Esophagus (tissue), 2 donors: Measurements from ENCODE around the gene ANKRD63. TPM values are rescaled to one million over a fixed set of nuclear protein-coding genes. Genes with fewer than 3 reads are reported as not detected.

ENCODE experiments used
- H3K27ac ChIP-seq, 2 donors: one replicate each; pipeline ENCODE4 v1.5.1; 2013; ENCODE audit warnings: low read depth in 2 of 2, mild to moderate bottlenecking in 2 of 2, inconsistent platforms in 1 of 2, low read length in 1 of 2, moderate library complexity in 1 of 2
- H3K27me3 ChIP-seq, 2 donors: one replicate each; pipeline ENCODE4 v1.6.1; 2013; ENCODE audit warnings: low read length in 2 of 2, control low read depth in 1 of 2, mild to moderate bottlenecking in 1 of 2; ENCODE audit not compliant: insufficient read depth in 2 of 2, control insufficient read depth in 1 of 2
- H3K36me3 ChIP-seq, 2 donors: one replicate each; pipeline ENCODE4 v1.6.1; 2013; ENCODE audit warnings: low read length in 1 of 2; ENCODE audit not compliant: control insufficient read depth in 2 of 2, insufficient read depth in 2 of 2
- H3K4me1 ChIP-seq, 2 donors: one replicate each; pipeline ENCODE4 v1.6.1; 2013; ENCODE audit warnings: low read length in 1 of 2; ENCODE audit not compliant: control insufficient read depth in 2 of 2, insufficient read depth in 2 of 2
- H3K4me3 ChIP-seq, 2 donors: one replicate each; pipeline ENCODE4 v1.5.1; 2013; ENCODE audit warnings: low read length in 2 of 2, mild to moderate bottlenecking in 2 of 2, low read depth in 1 of 2, moderate library complexity in 1 of 2
- H3K9me3 ChIP-seq, 2 donors: one replicate each; pipeline ENCODE4 v1.6.1; 2013; ENCODE audit warnings: mild to moderate bottlenecking in 2 of 2, low read depth in 1 of 2, low read length in 1 of 2, moderate library complexity in 1 of 2; ENCODE audit not compliant: control insufficient read depth in 2 of 2, insufficient read depth in 1 of 2
- WGBS, 2 donors: extraction: QIAGEN DNeasy Blood & Tissue Kit; methylation state at CpG; one replicate each; pipeline ENCODE4 v1.1.7; 2013; 5-methylcytosine and 5-hydroxymethylcytosine counted together
- polyA plus RNA-seq, 2 donors: library from polyadenylated mRNA; stranded (reverse); fragments of 200-250 nt; gene quantifications; one replicate each; pipeline ENCODE4 v1.2.3, GENCODE V29; 2013
- donor health status: healthy with polysubstance abuse.
- donor health status: Bipolar disorder and iron deficiency.

The ANKRD63 gene
- polyA plus RNA-seq, 2 donors: not detected

DNA sequence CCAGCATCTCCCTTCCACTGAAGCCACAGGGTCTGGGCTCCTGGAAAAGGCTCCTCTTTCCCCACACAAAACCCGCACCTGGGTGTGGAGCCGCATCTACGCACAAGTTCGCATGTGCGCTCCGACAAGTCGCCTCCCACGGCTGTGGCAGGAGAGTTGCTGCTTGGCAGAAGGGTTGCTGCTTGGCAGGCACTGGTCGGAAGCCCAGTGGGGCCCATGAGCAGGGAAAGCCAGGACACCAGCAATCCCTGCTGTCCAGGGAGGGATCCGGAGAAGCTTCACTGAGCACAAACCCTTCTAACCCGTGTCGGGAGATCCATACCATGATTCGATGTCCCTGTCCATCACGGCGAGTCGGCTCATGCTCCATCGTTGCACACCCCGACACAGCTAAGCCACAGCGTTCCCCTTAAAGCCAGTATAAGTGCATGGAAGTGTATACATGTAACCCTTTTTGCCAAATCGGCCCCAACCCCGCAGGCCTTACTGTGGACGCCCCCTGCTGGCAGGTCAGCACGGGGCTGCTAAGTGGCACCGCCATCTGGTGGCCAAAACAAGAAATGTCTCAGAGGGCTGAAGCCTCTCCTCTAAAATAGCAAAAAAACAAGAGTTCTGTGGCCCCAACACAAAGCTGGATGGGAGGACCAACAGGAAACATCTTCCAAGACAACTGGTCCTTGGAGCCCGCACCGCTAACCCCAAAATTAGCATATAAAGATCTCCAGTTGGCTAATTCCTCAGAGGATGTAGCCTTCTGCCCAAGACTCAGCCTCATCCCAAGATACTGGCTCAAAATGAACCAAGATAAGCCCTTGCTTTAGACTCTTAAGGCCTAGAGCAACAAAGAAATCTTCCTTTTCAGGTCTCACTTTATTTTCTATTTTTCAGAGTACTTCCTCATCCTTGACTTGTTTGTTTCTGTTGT lies 8.3 kb downstream of the ANKRD63 start:
- WGBS, 2 donors: 45% methylated on average over 26 of the region's 26 CpGs
- Histone ChIP-seq H3K4me1 (peaks cover 3% of the 10 kb centered on the region in 2 donors), H3K36me3 (peaks cover 0 to 41% of the 10 kb centered on the region in 2 donors), H3K4me3 (no peak overlapping the region), H3K9me3 (peaks cover 0 to 3% of the 10 kb centered on the region in 2 donors), H3K27me3 (no peaks in the 10 kb centered on the region), H3K27ac (no peak overlapping the region)

DNA sequence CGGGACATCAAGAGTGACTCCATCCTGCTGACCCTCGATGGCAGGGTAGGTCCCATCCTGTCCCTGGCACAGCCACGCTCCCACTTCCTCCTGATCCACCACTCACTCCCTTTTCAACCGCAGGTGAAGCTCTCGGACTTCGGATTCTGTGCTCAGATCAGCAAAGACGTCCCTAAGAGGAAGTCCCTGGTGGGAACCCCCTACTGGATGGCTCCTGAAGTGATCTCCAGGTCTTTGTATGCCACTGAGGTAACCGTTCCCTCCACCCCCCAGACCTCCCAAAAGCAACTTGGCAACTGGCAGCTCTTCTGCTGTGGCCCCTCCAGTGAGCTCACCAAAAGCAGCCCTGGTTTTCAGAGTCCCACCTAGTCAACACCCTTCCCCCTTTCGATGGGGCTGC lies 9.4 kb downstream of the ANKRD63 start:
- Histone ChIP-seq H3K4me3 (no peak overlapping the region), H3K9me3 (peaks cover 0 to 3% of the 10 kb centered on the region in 2 donors), H3K27me3 (no peaks in the 10 kb centered on the region), H3K27ac (no peak overlapping the region), H3K36me3 (peaks cover 0 to 45% of the 10 kb centered on the region in 2 donors), H3K4me1 (no peaks in the 10 kb centered on the region)
- WGBS, 2 donors: 82 to 84% methylated on average over 9 of the region's 9 CpGs

DNA sequence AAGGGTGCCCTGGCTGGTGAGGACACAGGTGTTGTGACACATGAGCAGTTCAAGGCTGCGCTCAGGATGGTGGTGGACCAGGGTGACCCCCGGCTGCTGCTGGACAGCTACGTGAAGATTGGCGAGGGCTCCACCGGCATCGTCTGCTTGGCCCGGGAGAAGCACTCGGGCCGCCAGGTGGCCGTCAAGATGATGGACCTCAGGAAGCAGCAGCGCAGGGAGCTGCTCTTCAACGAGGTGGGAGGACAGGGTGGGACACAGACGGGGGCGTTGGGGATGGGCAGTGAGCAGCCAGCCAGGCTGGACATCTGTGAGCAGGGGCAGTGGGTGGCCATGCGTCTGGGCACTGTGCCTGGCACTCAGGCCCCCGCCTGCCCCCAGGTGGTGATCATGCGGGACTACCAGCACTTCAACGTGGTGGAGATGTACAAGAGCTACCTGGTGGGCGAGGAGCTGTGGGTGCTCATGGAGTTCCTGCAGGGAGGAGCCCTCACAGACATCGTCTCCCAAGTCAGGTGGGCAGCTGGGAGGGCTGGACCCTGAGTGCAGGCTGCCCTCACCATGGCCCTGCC lies 10.3 kb downstream of the ANKRD63 start:
- H3K27ac ChIP-seq: no peak overlapping the region
- WGBS, 2 donors: 71 to 73% methylated on average over 20 of the region's 20 CpGs
- H3K36me3 ChIP-seq: peaks cover 0 to 53% of the 10 kb centered on the region in 2 donors
- H3K27me3 ChIP-seq: no peaks in the 10 kb centered on the region
- H3K4me3 ChIP-seq: no peak overlapping the region
- peaks cover 0 to 3% of the 10 kb centered on the region in 2 donors for H3K9me3 ChIP-seq
- no peaks in the 10 kb centered on the region for H3K4me1 ChIP-seq

DNA sequence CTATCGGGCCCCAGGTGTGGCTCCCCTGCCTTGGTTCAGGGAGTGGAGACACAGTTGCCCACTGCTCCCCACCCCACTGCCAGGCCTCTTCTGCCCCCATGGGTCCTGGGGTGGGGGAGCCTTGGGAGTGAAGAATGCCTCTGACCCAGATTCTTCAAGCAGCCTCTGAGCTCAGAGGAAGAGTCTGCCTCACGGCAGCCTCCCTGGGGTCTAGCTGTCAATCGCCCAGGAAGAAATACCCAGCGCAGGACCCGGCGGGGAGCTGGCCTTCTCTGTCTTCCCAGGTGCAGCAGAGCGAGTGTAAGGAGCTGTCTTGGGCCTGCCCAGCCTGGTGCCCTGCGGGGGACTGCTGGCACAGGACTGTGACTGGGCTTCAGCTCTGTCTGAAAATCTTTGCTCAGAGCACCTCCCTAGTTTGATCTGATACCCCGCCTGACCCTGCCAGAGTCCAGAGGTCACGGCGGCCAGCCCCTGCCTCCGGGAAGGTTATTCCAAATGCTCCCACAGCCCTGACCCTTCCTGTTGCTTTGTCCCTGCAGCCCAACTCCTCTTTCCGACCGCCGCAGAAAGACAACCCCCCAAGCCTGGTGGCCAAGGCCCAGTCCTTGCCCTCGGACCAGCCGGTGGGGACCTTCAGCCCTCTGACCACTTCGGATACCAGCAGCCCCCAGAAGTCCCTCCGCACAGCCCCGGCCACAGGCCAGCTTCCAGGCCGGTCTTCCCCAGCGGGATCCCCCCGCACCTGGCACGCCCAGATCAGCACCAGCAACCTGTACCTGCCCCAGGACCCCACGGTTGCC lies 11.0 kb downstream of the ANKRD63 start:
- Histone ChIP-seq H3K27ac (no peak overlapping the region), H3K36me3 (peaks cover 0 to 57% of the 10 kb centered on the region in 2 donors), H3K27me3 (no peaks in the 10 kb centered on the region), H3K4me1 (peaks cover 0 to 2% of the 10 kb centered on the region in 2 donors), H3K4me3 (no peak overlapping the region), H3K9me3 (peaks cover 0 to 3% of the 10 kb centered on the region in 2 donors)
- WGBS, 2 donors: 84 to 85% methylated on average over 25 of the region's 25 CpGs

DNA sequence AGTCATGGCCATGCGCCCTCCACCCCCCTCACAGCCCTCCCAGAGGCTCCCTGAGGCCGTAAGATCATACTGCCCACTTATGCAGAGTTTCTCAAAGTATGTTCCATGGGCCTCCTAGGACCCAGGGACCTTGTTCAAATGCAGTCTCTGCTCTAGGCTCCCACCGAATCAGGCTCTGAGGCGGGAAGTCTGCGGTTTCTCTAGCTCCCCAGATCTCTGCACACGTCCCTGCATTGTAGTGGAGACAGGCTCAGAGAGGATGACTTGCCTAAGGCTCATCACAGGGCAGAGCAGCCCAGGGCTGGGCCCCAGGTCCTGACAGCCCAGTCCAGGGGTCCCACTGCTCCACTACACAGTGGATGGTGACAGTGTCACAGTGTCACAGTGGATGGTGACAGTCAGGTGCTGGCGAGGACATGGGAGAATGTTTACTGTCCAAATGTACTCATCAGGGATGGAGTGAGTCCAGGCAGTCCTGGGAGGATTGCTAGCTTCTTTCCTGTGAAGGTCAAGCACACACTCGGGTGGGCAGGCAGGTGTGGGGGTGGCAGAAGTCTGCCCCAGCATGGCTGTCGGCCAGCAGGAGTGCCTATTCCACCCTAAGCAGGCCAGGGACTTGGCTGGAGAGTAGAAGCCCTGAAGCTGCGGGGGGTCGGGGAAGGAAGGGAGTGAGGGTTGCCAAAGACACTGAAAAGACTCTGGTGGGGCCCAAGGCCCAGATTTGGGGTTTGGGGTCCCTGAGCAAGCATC lies 12.4 kb downstream of the ANKRD63 start:
- Histone ChIP-seq H3K27ac (no peak overlapping the region), H3K36me3 (peaks cover 0 to 54% of the 10 kb centered on the region in 2 donors)
- 76 to 78% methylated on average over 11 of the region's 11 CpGs for WGBS, 2 donors

DNA sequence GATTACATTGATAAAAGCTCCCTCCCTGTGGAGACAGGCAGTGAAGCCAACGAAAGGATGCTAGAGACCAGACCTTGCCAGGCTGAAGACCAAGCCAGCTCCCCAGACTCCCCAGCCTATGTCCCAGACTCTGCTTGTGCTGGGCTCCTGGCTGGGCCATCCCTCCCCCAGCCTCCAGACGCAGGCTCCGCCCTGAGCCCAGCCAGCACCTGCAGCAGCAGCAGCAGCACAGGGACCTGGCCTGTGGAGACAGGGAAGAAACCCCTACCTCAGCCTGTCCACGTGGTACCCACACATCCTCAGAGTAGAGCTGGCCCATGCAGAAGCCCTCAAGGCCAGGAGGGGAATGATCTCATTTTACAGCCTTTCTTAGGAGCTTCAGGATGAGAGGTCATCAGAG lies 13.3 kb downstream of the ANKRD63 start:
- H3K36me3 ChIP-seq: peaks cover 0 to 62% of the 10 kb centered on the region in 2 donors
- peaks cover 0 to 6% of the 10 kb centered on the region in 2 donors for H3K4me1 ChIP-seq
- H3K4me3 ChIP-seq: no peak overlapping the region
- no peaks in the 10 kb centered on the region for H3K27me3 ChIP-seq
- 76 to 80% methylated on average over 4 of the region's 4 CpGs for WGBS, 2 donors
- no peak overlapping the region for H3K27ac ChIP-seq
- peaks cover 0 to 3% of the 10 kb centered on the region in 2 donors for H3K9me3 ChIP-seq

More for the DNA sequence above, 12.4 kb downstream of the ANKRD63 start:
- H3K27me3 ChIP-seq: no peaks in the 10 kb centered on the region
- H3K4me3 ChIP-seq: no peak overlapping the region
- peaks cover 0 to 3% of the 10 kb centered on the region in 2 donors for H3K9me3 ChIP-seq
- H3K4me1 ChIP-seq: peaks cover 0 to 6% of the 10 kb centered on the region in 2 donors

DNA sequence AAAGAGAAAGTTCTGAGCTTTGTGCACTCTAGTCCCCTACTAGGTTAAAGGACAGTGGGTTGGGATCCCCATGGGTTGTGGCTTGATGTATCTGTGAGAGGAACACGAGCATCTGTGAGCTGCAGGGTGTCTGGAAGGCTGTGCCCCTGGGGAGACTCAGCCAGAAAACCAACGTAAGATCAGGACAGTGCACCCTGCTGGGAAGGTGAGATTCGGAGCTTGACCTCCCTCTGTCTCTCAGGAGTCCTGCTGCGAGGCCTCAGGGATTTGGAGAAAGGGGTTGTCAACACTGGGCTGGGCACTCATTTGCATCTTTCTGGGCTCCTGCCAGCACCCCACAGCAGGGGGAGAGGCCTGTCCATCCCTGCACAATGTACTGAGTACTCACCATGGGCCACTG lies 15.2 kb downstream of the ANKRD63 start:
- Histone ChIP-seq H3K27me3 (no peaks in the 10 kb centered on the region), H3K9me3 (no peaks in the 10 kb centered on the region), H3K4me3 (no peak overlapping the region), H3K4me1 (peaks cover 0 to 6% of the 10 kb centered on the region in 2 donors), H3K36me3 (peaks cover 0 to 51% of the 10 kb centered on the region in 2 donors), H3K27ac (no peak overlapping the region)
- 84 to 86% methylated on average over 4 of the region's 4 CpGs for WGBS, 2 donors

DNA sequence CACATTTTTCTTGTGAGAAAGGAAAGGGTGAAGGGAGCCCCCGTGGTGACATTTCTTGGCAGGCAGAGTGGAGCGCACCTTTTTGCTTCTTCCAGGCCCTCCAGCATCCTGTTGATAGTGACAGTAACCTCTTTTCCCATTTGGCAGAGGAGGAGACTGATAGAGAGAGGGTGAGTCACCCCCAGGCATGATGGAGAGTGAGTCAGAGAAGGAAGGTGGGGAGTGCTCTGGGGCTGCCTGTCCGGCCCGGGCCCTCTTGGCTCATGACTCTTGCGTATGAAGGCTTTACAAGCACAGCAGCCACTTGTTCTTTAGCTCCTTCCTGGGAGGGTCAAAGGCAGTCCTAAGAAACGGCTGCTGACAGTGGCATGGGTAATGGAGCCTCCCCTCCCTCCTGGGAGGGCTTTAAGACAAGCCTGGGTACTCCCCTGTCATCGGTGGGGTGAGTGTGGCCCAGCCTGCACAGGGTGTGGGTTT lies 16.0 kb downstream of the ANKRD63 start:
- no peak overlapping the region for H3K4me3 ChIP-seq
- WGBS, 2 donors: 28 to 50% methylated on average over 7 of the region's 7 CpGs
- no peaks in the 10 kb centered on the region for H3K27me3 ChIP-seq
- H3K9me3 ChIP-seq: no peaks in the 10 kb centered on the region
- peaks cover 0 to 6% of the 10 kb centered on the region in 2 donors for H3K4me1 ChIP-seq
- H3K36me3 ChIP-seq: peaks cover 0 to 44% of the 10 kb centered on the region in 2 donors
- H3K27ac ChIP-seq: peak overlapping the region; percentile 59 to 75
